Measurements from ENCODE around the gene MBOAT1.

The MBOAT1 gene

GRCh38 chr6:20200761-20201630, 11.3 kb downstream of the MBOAT1 start:
- Histone ChIP-seq H3K36me3 (ENCODE audit: control insufficient read depth in 2 of 2, insufficient read depth in 1 of 2, low read length in 2 of 2) (no peaks in the 10 kb centered on the region), H3K4me3 (ENCODE audit: low read depth, low read length) (no peak overlapping the region), H3K9me3 (ENCODE audit: control insufficient read depth, insufficient read depth, low read depth, low read length) (no peaks in the 10 kb centered on the region), H3K4me1 (ENCODE audit: control insufficient read depth, insufficient read depth, low read length) (peaks cover 11% of the 10 kb centered on the region), H3K27ac (ENCODE audit: extremely low read depth, low read depth, low read length) (peak overlapping the region; percentile 37; the same call in 1 of the 2 replicates)
- ChIA-PET POLR2A (interaction anchor here (1.2 kb wide), 1 partner anchor 12 kb away, joined by 8 read pairs; no protein-coding TSS in a partner anchor), CTCF (interaction anchor here (0.6 kb wide), 1 partner anchor 71 kb away, joined by 4 read pairs; no protein-coding TSS in a partner anchor)
- no peak for TF ChIP-seq REPIN1 (tag by site-specific recombination; IDR thresholded peaks at IDR 0.05; ENCODE audit: low read depth)
- TF ChIP-seq ZNF24 (tag by site-specific recombination; IDR thresholded peaks at IDR 0.05) = no peak
- no peak for TF ChIP-seq BCL11B (tag by site-specific recombination; IDR thresholded peaks at IDR 0.05; ENCODE audit: low read depth)
- no peak for TF ChIP-seq ZNF670 (tag by site-specific recombination; IDR thresholded peaks at IDR 0.05; ENCODE audit: low read depth)
- TF ChIP-seq KLF1 (tag by site-specific recombination; IDR thresholded peaks at IDR 0.05) = no peak
- TF ChIP-seq ZNF274 (IDR thresholded peaks at IDR 0.05; ENCODE audit: low read length) = no peak
- TF ChIP-seq ZNF274 (tag by site-specific recombination; IDR thresholded peaks at IDR 0.05; ENCODE audit: borderline replicate concordance) = no peak

GRCh38 chr6:20198775-20199174, 13.5 kb downstream of the MBOAT1 start:
- H3K9me3 ChIP-seq (ENCODE audit: control insufficient read depth, insufficient read depth, low read depth, low read length) = no peaks in the 10 kb centered on the region
- TF ChIP-seq SP7 (tag by site-specific recombination; IDR thresholded peaks at IDR 0.05) = no peak
- TF ChIP-seq SP3 (tag by site-specific recombination; IDR thresholded peaks at IDR 0.05) = 0 out of 2 replicates have a peak, but pooled peaks have one; percentile 31
- 0 out of 2 replicates have a peak, but pooled peaks have one; percentile 14 for TF ChIP-seq ZNF24 (tag by site-specific recombination; IDR thresholded peaks at IDR 0.05)
- peak; percentile 64; the same call in 1 of the 2 replicates for TF ChIP-seq ZNF561 (tag by site-specific recombination; IDR thresholded peaks at IDR 0.05; ENCODE audit: borderline replicate concordance)
- TF ChIP-seq ZNF350 (tag by site-specific recombination; IDR thresholded peaks at IDR 0.05) = no peak
- peak; percentile 70 for TF ChIP-seq ZNF843 (tag by site-specific recombination; IDR thresholded peaks at IDR 0.05)
- peak; percentile 93 for TF ChIP-seq SCRT2 (tag by site-specific recombination; IDR thresholded peaks at IDR 0.05)
- TF ChIP-seq TSHZ1 (tag by site-specific recombination; IDR thresholded peaks at IDR 0.05; ENCODE audit: borderline replicate concordance) = peak; percentile 66; the same call in 1 of the 2 replicates
- TF ChIP-seq BCL11A (tag by site-specific recombination; IDR thresholded peaks at IDR 0.05; ENCODE audit: low read depth) = peak; percentile 51; the same call in 1 of the 2 replicates
- no peak for TF ChIP-seq ZNF488 (tag by site-specific recombination; IDR thresholded peaks at IDR 0.05)
- TF ChIP-seq SCRT1 (tag by site-specific recombination; IDR thresholded peaks at IDR 0.05; ENCODE audit: borderline replicate concordance) = 0 out of 2 replicates have a peak, but pooled peaks have one; percentile 83
- TF ChIP-seq TRIM28 (IDR thresholded peaks at IDR 0.05; ENCODE audit: borderline replicate concordance, low read length) = 0 out of 2 replicates have a peak, but pooled peaks have one; percentile 52
- peak; percentile 69; the same call in 1 of the 2 replicates for TF ChIP-seq PRDM4 (tag by site-specific recombination; IDR thresholded peaks at IDR 0.05)
- TF ChIP-seq ZNF707 (tag by site-specific recombination; IDR thresholded peaks at IDR 0.05) = no peak
- TF ChIP-seq IKZF3 (tag by site-specific recombination; IDR thresholded peaks at IDR 0.05) = peak; percentile 77; the same call in 1 of the 2 replicates
- TF ChIP-seq BCL6B (tag by site-specific recombination; IDR thresholded peaks at IDR 0.05) = peak; percentile 67
- TF ChIP-seq ZNF449 (tag by site-specific recombination; IDR thresholded peaks at IDR 0.05) = peak; percentile 87
- TF ChIP-seq OSR2 (tag by site-specific recombination; IDR thresholded peaks at IDR 0.05) = peak; percentile 93

More at GRCh38 chr6:20198775-20199174, 13.5 kb downstream of the MBOAT1 start:
- no peak overlapping the region for H3K27ac ChIP-seq (ENCODE audit: extremely low read depth, low read depth, low read length)
- POLR2A ChIA-PET = no interaction called here
- H3K4me3 ChIP-seq (ENCODE audit: low read depth, low read length) = no peak overlapping the region
- H3K36me3 ChIP-seq (ENCODE audit: control insufficient read depth in 2 of 2, insufficient read depth in 1 of 2, low read length in 2 of 2) = no peaks in the 10 kb centered on the region
- peaks cover 10% of the 10 kb centered on the region for H3K4me1 ChIP-seq (ENCODE audit: control insufficient read depth, insufficient read depth, low read length)
- CTCF ChIA-PET = no interaction called here

All from HEK293 (cell line).